22Rv1 (cell line): ENCODE data around the gene IGFL3.

Source experiments
- H3K27ac ChIP-seq: fragments of 450-650 bp; 2 replicates; pipeline ENCODE4 v1.5.1; 2017
- ZFX ChIP-seq: fragments of 450-650 bp; IDR thresholded peaks from 2 replicates; pipeline ENCODE4 v1.6.1; 2017; ENCODE audit warnings: antibody characterized with exemption, borderline replicate concordance
- TF ChIP-seq, protein P1 (sequence below): fragments of 450-650 bp; IDR thresholded peaks from 2 replicates; pipeline ENCODE4 v1.5.1; 2017; ENCODE audit warnings: mild to moderate bottlenecking

Gene IGFL3

DNA sequence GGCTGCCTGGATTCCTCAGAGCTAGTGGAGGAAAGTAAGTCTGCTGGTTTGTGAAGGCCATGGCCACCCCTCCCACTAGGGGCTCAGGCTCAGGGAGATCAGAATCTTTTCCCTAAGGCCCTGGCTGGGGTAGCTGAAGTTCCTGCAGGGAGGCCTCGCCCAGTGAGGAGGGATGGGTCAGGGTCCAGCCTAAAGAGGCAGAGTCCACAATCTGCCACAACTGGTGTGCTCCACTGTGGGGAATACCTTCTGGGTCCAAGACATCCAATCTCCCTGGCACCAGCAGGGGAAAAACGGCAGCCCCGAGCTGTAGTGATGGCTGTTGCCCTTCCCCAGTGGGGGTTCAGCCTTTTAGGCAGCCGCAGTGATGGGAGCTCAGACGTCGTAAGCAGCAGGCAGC lies 23.2 kb downstream of the IGFL3 start:
- no peak overlapping the region for H3K27ac ChIP-seq
- TF ChIP-seq ZFX = no peak
- TF ChIP-seq, protein P1, sequence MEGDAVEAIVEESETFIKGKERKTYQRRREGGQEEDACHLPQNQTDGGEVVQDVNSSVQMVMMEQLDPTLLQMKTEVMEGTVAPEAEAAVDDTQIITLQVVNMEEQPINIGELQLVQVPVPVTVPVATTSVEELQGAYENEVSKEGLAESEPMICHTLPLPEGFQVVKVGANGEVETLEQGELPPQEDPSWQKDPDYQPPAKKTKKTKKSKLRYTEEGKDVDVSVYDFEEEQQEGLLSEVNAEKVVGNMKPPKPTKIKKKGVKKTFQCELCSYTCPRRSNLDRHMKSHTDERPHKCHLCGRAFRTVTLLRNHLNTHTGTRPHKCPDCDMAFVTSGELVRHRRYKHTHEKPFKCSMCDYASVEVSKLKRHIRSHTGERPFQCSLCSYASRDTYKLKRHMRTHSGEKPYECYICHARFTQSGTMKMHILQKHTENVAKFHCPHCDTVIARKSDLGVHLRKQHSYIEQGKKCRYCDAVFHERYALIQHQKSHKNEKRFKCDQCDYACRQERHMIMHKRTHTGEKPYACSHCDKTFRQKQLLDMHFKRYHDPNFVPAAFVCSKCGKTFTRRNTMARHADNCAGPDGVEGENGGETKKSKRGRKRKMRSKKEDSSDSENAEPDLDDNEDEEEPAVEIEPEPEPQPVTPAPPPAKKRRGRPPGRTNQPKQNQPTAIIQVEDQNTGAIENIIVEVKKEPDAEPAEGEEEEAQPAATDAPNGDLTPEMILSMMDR = no peak

DNA sequence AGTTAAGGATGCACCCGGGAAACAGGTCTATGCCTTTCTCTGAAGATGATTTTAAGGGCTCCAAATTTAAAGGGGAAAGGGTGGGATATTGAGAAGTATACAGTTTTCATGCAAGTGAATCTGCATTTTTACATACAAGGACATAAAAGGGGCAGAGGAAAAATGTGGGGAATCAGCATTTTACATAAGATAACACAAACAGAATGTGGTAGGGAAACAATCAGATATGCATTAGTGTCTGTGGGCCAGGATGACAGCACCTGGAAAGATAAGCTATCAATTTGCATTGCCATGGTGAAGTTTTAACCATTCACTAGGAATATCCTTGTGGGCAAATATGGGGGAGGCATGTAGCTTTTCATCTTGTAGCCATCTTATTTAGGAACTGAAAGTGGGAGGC lies 24.1 kb downstream of the IGFL3 start:
- no peak overlapping the region for H3K27ac ChIP-seq
- TF ChIP-seq ZFX = no peak
- TF ChIP-seq, protein P1 = no peak

DNA sequence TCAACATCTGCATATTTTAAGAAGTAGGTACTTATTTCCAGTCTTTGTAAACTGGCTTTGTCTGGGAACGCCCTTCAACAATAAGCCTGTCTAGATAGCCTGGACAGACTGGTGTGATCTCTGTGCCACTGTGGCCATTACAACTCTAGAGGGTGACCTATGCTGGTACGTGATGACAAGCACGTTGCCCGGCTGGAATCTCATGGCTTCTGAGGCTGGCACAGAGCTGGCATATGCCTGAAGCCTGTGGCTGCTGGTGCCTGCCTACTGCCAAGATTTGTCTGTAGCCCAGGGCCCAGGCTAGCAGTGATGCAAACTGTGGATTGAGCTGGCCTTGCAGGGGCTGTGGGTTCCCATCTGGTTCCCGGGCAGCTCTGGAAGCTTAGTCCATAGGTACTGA lies 34.0 kb downstream of the IGFL3 start:
- TF ChIP-seq ZFX = no peak
- H3K27ac ChIP-seq = no peak overlapping the region

DNA sequence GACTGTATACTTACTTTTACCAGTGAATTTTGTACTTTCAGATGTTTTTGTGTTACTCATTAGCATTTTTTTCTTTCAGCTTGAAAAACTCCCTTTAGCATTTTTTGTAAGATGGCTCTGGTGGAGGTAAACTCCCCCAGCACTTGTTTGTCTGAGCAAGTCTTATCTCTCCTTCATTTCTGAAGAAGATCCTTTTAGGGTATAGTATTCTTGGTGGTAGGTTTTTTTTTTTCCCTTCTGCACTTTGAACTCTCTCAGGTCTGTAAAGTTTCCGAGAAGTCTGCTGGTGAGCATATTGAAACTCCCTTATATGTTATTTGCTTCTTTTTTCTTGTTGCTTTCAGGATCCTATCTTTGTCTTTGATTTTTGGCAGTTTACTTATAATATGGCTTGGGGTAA lies 35.1 kb downstream of the IGFL3 start:
- no peak for TF ChIP-seq ZFX
- TF ChIP-seq, protein P1 = no peak
- H3K27ac ChIP-seq = no peak overlapping the region

DNA sequence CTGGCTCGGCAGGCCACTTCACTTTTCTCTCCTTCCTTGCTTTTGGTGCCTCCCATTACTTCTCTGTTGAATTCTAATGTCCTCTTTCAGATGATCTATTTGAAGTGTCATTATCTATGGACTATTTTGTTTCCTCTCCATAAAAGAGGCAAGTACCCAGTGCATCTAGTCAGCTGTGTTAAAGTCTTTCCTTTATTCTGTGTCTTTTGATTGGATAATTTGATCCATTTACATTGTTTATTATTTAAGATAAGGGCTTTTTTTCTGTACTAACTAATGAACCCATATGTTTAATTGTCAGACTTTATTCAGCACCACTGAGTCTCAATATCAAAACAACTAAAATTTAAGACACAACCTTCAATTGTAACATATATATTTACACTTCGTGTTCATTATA lies 36.4 kb downstream of the IGFL3 start:
- no peak for TF ChIP-seq ZFX
- TF ChIP-seq, protein P1 = no peak
- no peak overlapping the region for H3K27ac ChIP-seq

DNA sequence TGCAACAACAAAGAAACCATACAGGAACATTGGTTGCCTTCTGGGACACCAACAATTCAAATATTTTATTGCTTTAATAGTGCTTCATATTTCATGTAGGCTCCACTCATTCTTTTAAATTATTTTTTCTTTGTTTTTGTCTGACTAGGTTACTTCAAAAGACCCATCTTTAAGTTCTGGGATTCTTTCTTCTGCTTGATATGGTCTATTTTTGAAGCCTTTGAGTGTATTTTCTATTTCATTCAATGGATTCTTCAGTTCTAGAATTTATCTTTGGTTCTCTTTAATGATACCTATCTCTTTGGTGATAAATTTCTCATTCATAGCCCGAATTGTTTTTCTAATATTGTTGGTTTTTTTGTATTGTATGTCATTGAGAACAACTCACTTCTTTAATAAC lies 38.6 kb downstream of the IGFL3 start:
- H3K27ac ChIP-seq = no peak overlapping the region
- TF ChIP-seq, protein P1 = no peak
- TF ChIP-seq ZFX = no peak

DNA sequence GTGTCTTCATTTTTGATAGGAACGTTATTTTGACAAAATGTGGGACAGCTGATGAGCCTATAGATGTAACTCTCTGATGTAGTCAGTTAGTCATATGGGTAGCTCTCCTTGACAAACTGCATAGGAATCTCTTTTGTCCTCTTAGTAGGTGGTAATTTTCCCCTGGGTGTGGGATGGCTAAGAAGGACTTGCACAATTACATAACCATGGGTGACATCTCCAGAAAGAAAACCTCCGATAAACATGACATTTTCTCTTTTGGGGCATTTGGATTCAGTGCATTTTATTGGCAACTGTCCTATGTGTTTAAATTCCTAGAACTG lies 41.8 kb downstream of the IGFL3 start:
- no peak overlapping the region for H3K27ac ChIP-seq
- no peak for TF ChIP-seq ZFX
- TF ChIP-seq, protein P1 = no peak

DNA sequence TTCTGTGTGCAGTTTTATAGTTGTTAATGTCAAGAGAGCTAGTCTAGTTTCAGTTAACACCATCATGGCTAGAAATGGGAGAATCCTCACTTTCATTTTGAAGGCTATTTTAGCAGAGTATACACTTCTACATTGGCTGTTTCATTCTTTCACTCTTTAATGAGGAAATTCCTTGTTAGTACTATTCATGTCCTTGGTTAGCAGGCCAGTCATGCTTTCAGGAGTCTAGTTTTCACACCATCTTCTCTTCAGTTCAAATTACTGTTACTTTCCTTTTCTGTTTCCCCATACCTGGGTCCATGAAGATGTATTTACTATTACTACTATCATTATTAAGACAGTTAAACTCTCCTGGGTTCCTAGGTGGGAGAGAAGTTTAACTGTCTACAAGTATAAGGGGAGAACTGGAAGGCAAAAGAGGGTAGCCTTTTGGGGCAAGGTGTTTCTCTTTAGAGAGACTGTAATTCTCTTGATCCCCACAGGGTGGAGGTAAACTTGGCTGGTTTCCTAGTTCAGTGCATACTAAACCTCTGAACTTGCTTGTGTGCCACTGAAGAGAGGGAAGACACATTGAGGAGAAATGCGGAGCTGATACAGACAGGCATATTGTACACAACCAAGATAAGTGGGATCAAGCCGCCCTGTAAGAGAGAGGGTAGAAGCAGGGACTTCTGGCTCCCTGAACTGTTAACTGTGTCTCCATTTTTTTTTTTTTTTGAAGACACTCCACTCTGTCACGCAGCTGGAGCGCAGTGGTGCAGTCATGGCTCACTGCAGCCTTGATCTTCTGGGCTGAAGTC lies 42.4 kb downstream of the IGFL3 start:
- H3K27ac ChIP-seq = no peak overlapping the region
- no peak for TF ChIP-seq ZFX
- TF ChIP-seq, protein P1 = peak; percentile 82
